OCI-LY7 (cell line): ENCODE measurements around the gene BRIP1. TPM values are rescaled to one million over a fixed set of nuclear protein-coding genes. Genes with fewer than 3 reads are reported as not detected.

Experiments
- BruUV-seq: library from RNA; stranded (reverse); fragments of 400-500 nt; replicated peaks from 2 replicates; lab custom pipeline; 2021; lab: Mats Ljungman, UMichigan
- CTCF ChIA-PET: fragments of 300-600 bp; sonication (Branson Sonifier 250); formaldehyde crosslinking; loops from one replicate; lab custom pipeline; 2022; ENCODE audit warnings: antibody characterized with exemption; ENCODE audit not compliant: unreplicated experiment; lab: Charles Lee
- POLR2A ChIA-PET: fragments of 300-600 bp; sonication (Branson Sonifier 250); formaldehyde crosslinking; loops from one replicate; lab custom pipeline; 2022; ENCODE audit warnings: antibody characterized with exemption; lab: Charles Lee
- DNase-seq: peaks from one replicate; pipeline ENCODE4 v3.0.0-alpha.2; 2015; ENCODE audit warnings: low spot score
- H2AFZ ChIP-seq: fragments of 200-600 bp; sonication (generic), shearing (Covaris generic); 2 replicates; pipeline ENCODE4 v1.6.1; 2014; ENCODE audit warnings: mild to moderate bottlenecking, antibody characterized with exemption, low read length, moderate library complexity
- H3K27ac ChIP-seq: fragments of 200-600 bp; sonication (generic); 2 replicates; pipeline ENCODE4 v1.5.1; 2014; ENCODE audit warnings: mixed run types, low read depth, mild to moderate bottlenecking, moderate library complexity, low read length, inconsistent platforms; ENCODE audit not compliant: poor library complexity, severe bottlenecking
- H3K36me3 ChIP-seq: fragments of 200-600 bp; sonication (generic); 2 replicates; pipeline ENCODE4 v1.6.1; 2014; ENCODE audit warnings: mild to moderate bottlenecking, antibody characterized with exemption, low read length, moderate library complexity, mixed read lengths; ENCODE audit not compliant: insufficient read depth
- H3K4me1 ChIP-seq: fragments of 200-600 bp; sonication (generic); 2 replicates; pipeline ENCODE4 v1.5.1; 2014; ENCODE audit warnings: mild to moderate bottlenecking, low read length; ENCODE audit not compliant: insufficient read depth, poor library complexity, severe bottlenecking
- H3K4me2 ChIP-seq: fragments of 200-600 bp; sonication (generic); 2 replicates; pipeline ENCODE4 v1.6.1; 2014; ENCODE audit warnings: mild to moderate bottlenecking, low read length
- H3K4me3 ChIP-seq: fragments of 200-600 bp; sonication (generic); 2 replicates; pipeline ENCODE4 v1.5.1; 2014; ENCODE audit warnings: mild to moderate bottlenecking, low read depth, low read length; ENCODE audit not compliant: poor library complexity, severe bottlenecking
- H3K79me2 ChIP-seq: fragments of 200-600 bp; sonication (generic); 2 replicates; pipeline ENCODE4 v1.6.1; 2016; ENCODE audit warnings: low read depth, mild to moderate bottlenecking, low read length, moderate library complexity, mixed read lengths; ENCODE audit not compliant: insufficient read depth
- H3K9me2 ChIP-seq: fragments of 200-600 bp; sonication (generic); 2 replicates; pipeline ENCODE4 v1.6.1; 2016; ENCODE audit warnings: mild to moderate bottlenecking, low read length, mixed read lengths; ENCODE audit not compliant: insufficient read depth
- H3K9me3 ChIP-seq: fragments of 200-600 bp; sonication (generic); 2 replicates; pipeline ENCODE4 v1.6.1; 2014; ENCODE audit warnings: mild to moderate bottlenecking, mixed run types, low read length, mixed read lengths
- H4K20me1 ChIP-seq: fragments of 200-600 bp; sonication (generic); 2 replicates; pipeline ENCODE4 v1.6.1; 2014; ENCODE audit warnings: mild to moderate bottlenecking, antibody characterized with exemption, low read length, moderate library complexity, mixed read lengths; ENCODE audit not compliant: insufficient read depth
- EZH2phosphoT487 ChIP-seq: fragments of 200-600 bp; sonication (generic); IDR thresholded peaks from 2 replicates; pipeline ENCODE4 v1.6.1; 2018; ENCODE audit warnings: low read depth, borderline replicate concordance, mild to moderate bottlenecking, mixed run types, antibody characterized with exemption, low read length, moderate library complexity, mixed read lengths
- intact Hi-C: fragments of 100-400 bp; cut with micrococcal nuclease; formaldehyde crosslinking; loops from one replicate; pipeline ENCODE4 v1.10.0; 2022; ENCODE audit not compliant: unreplicated experiment
- total RNA-seq, 2 experiments: library from RNA; depleted of rRNA in 1 of 2; stranded (reverse); fragments of >200 nt in 1 of 2; shearing (Covaris generic) in 1 of 2; gene quantifications; 2 replicates each; pipeline ENCODE4 v1.2.3, GENCODE V29; 2014 to 2022
- TF ChIP-seq, protein P1 (sequence below): fragments of 200-600 bp; sonication (generic); conservative IDR thresholded peaks from 2 replicates; pipeline ENCODE4 v1.5.1; 2014; ENCODE audit warnings: mild to moderate bottlenecking, antibody characterized with exemption, low read length, moderate library complexity, mixed read lengths

The BRIP1 gene
- total RNA-seq, 2 experiments from 2014 or later, result 32.5 to 33.8 TPM

DNA sequence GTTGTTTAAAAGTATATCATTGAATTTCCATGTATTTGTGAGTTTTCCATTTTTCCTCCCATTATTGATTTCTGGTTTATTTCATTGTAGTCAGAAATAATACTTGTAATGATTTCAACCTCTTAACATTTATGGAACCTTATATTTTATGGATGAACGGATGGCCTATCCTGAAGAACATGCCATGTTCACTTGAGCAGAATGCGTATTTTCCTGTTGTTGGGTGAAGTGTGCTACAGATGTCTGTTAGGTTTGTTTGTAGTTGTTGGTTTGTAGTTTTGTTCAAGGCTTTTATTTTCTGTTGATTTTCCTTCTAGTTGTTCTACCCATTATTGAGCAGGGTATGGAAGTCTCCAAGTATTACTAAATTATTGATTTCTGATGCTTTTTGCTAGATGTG lies 165.1 kb downstream of the BRIP1 start:
- POLR2A ChIA-PET, result interaction anchor here (0.6 kb wide), 1 partner anchor 165 kb away, joined by 3 read pairs; the partner anchor contains the start of gene BRIP1
- H3K9me3 ChIP-seq, result peaks cover 34% of the 10 kb centered on the region
- TF ChIP-seq, protein P1, sequence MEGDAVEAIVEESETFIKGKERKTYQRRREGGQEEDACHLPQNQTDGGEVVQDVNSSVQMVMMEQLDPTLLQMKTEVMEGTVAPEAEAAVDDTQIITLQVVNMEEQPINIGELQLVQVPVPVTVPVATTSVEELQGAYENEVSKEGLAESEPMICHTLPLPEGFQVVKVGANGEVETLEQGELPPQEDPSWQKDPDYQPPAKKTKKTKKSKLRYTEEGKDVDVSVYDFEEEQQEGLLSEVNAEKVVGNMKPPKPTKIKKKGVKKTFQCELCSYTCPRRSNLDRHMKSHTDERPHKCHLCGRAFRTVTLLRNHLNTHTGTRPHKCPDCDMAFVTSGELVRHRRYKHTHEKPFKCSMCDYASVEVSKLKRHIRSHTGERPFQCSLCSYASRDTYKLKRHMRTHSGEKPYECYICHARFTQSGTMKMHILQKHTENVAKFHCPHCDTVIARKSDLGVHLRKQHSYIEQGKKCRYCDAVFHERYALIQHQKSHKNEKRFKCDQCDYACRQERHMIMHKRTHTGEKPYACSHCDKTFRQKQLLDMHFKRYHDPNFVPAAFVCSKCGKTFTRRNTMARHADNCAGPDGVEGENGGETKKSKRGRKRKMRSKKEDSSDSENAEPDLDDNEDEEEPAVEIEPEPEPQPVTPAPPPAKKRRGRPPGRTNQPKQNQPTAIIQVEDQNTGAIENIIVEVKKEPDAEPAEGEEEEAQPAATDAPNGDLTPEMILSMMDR, result no peak
- TF ChIP-seq EZH2phosphoT487, result no peak

DNA sequence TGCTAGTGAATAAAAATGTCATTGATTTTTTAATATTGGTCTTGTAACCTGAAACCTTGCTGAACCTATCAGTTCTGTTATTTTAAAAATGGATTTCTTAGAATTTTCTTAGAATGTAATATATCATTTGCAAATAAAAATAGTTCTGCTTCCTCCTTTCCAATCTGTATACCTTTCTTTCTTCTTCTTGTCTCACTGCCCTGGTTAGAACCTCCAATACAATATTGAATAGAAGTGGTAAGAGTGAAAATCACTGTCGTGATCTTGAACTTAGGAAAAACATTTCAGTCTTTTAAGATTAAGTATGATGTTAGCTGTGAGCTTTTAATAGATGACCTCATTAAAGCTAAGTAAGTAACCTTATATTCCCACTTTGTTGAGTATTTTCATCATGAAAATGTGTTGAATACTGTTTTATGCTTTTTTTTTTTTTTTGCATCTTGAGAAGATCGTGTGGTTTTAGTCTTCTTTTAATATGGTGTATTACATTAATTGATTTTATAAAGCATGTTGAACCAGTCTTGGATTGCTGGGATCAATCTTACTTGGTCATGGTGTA lies 167.5 kb downstream of the BRIP1 start:
- Histone ChIP-seq H3K4me3 (no peak overlapping the region), H3K4me2 (no peak overlapping the region), H3K9me3 (peaks cover 20% of the 10 kb centered on the region), H4K20me1 (no peaks in the 10 kb centered on the region), H3K79me2 (no peaks in the 10 kb centered on the region), H3K9me2 (no peaks in the 10 kb centered on the region), H2AFZ (no peak overlapping the region), H3K36me3 (peaks cover 54% of the 10 kb centered on the region), H3K4me1 (no peaks in the 10 kb centered on the region), H3K27ac (no peak overlapping the region)
- CTCF ChIA-PET, result interaction anchor here (0.6 kb wide), 1 partner anchor 403 kb away, joined by 4 read pairs; no protein-coding TSS in a partner anchor
- no peak for DNase-seq
- POLR2A ChIA-PET, result no interaction called here
- no peak for TF ChIP-seq EZH2phosphoT487
- TF ChIP-seq, protein P1, result no peak
- intact Hi-C loops, result no loop called here
- no TSS peak for BruUV-seq

More for the DNA sequence above, 165.1 kb downstream of the BRIP1 start:
- no peaks in the 10 kb centered on the region for H3K79me2 ChIP-seq
- CTCF ChIA-PET, result no interaction called here
- BruUV-seq, result no TSS peak
- no peak overlapping the region for H3K27ac ChIP-seq
- DNase-seq, result no peak
- no peak overlapping the region for H3K4me3 ChIP-seq
- no peak overlapping the region for H2AFZ ChIP-seq
- H3K4me1 ChIP-seq, result no peaks in the 10 kb centered on the region
- no peak overlapping the region for H3K4me2 ChIP-seq
- H3K9me2 ChIP-seq, result no peaks in the 10 kb centered on the region
- no peaks in the 10 kb centered on the region for H4K20me1 ChIP-seq
- intact Hi-C loops, result no loop called here
- peaks cover 40% of the 10 kb centered on the region for H3K36me3 ChIP-seq

DNA sequence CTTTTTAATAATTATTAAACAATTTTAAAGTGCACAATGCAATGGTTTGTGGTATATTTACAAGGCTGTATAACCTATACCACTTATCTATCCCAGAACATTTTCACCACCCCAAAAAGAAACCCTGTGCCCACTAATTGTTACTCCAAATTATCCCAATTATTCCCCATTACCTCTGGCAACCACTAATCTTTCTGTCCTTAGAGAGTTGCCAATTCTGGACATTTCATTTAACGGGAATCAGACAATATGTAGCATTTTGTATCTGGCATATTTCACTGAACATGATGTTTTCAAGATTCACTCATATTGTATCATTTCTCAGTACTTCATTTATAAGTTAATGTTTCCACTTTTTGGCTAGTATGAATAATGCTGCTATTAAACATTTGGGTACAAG lies 169.2 kb downstream of the BRIP1 start:
- no peak overlapping the region for H3K4me2 ChIP-seq
- no peak for DNase-seq
- H3K9me3 ChIP-seq, result peaks cover 2% of the 10 kb centered on the region; the same call in 1 of the 2 replicates
- no peak overlapping the region for H3K27ac ChIP-seq
- TF ChIP-seq EZH2phosphoT487, result no peak
- H3K79me2 ChIP-seq, result no peaks in the 10 kb centered on the region
- H3K4me1 ChIP-seq, result no peaks in the 10 kb centered on the region
- intact Hi-C loops, result no loop called here
- no peaks in the 10 kb centered on the region for H4K20me1 ChIP-seq
- no peaks in the 10 kb centered on the region for H3K9me2 ChIP-seq
- BruUV-seq, result no TSS peak
- CTCF ChIA-PET, result no interaction called here
- POLR2A ChIA-PET, result no interaction called here
- H3K4me3 ChIP-seq, result no peak overlapping the region
- H2AFZ ChIP-seq, result no peak overlapping the region
- H3K36me3 ChIP-seq, result peaks cover 53% of the 10 kb centered on the region
